SK-N-MC (cell line): ENCODE measurements around the gene TP53BP2.

Experiments used
- EZH2 ChIP-seq: fragments of 200-600 bp; sonication (generic); IDR thresholded peaks from one replicate; pipeline ENCODE4 v1.6.1; 2017; ENCODE audit warnings: antibody characterized with exemption
- FOXP2 ChIP-seq: optimal IDR thresholded peaks from 2 replicates; pipeline ENCODE3; 2011; ENCODE audit warnings: mild to moderate bottlenecking, moderate library complexity; ENCODE audit not compliant: insufficient read depth; ENCODE audit errors: extremely low read length, control extremely low read depth
- POLR2AphosphoS5 ChIP-seq: IDR thresholded peaks from 2 replicates; pipeline ENCODE4 v1.6.1; 2012; ENCODE audit warnings: mild to moderate bottlenecking, low read depth, low read length, borderline replicate concordance

DNA sequence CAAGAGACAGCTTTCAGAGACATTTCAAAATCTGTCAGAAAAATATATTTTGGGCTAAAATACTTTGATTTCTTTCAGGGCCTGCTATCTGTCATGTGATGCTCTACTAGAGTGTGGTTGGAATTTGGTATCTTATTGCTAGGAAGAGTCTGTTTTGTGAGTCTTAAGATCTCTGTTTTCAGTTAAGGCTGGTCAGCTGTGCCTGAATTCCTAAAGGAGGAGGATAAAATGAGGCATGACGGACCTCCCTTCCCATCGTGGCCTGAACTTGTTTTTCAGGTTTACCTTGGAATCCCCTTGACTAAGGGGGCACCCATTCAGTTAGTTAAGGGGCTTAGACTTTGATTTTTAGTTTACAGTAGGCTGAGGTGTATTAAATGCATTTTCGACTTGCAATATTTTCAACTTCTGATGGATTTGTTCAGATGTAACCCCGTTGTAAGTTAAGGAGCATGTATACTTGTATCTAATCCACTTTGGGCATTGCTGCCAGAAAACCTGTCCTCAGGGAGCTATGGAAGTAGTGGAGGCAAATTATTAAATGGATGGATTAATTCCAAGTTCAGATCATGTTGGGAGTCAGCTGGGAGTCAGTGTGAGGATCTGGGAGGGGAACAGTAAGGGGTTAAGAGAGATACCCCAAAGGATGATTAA is 115.1 kb downstream of the TP53BP2 start:
- no peak for TF ChIP-seq EZH2
- no peak for TF ChIP-seq FOXP2
- TF ChIP-seq POLR2AphosphoS5, result no peak
